Measurements from ENCODE around the gene PDE9A.

Gene PDE9A

DNA sequence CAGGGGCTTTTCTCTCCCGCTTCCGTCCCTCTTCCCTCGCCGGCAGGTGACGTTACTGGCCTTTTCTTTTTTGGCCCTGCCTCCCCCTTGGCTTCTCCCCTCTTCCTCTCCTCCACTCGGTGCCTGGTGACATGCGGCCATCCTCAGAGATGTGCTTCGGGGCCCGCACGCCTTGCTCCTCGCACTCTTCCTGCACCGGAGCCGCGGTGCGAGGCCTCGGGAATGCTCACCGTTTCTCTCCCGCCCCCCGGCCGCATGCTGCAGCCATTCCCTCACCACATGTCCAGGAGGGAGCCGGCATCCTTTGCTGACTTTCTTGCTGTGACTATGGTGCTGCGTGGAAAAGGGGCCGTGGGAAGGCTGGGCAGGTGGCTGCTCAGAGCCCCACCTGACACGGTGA, 39.3 kb downstream of the PDE9A start:
- DNase-seq (ENCODE audit: extremely low spot score), result no peak
- ChIA-PET CTCF (no interaction called here), POLR2A (no interaction called here)
- no peak for TF ChIP-seq ARNT (IDR thresholded peaks at IDR 0.05)
- no peak for TF ChIP-seq BHLHE40 (IDR thresholded peaks at IDR 0.05; ENCODE audit: borderline replicate concordance)
- TF ChIP-seq FOXK2 (IDR thresholded peaks at IDR 0.05), result no peak
- TF ChIP-seq HDGF (IDR thresholded peaks at IDR 0.05; ENCODE audit: borderline replicate concordance), result no peak
- TF ChIP-seq FOXM1 (IDR thresholded peaks at IDR 0.05; ENCODE audit: borderline replicate concordance), result no peak
- no peak for TF ChIP-seq LEF1 (IDR thresholded peaks at IDR 0.05; ENCODE audit: borderline replicate concordance)
- TF ChIP-seq L3MBTL2 (conservative IDR thresholded peaks at IDR 0.05), result no peak
- TF ChIP-seq SUZ12 (IDR thresholded peaks at IDR 0.05), result no peak
- no peak for TF ChIP-seq TARDBP (IDR thresholded peaks at IDR 0.05)
- no peak for TF ChIP-seq FOXA1 (IDR thresholded peaks at IDR 0.05)
- TF ChIP-seq, protein P1, sequence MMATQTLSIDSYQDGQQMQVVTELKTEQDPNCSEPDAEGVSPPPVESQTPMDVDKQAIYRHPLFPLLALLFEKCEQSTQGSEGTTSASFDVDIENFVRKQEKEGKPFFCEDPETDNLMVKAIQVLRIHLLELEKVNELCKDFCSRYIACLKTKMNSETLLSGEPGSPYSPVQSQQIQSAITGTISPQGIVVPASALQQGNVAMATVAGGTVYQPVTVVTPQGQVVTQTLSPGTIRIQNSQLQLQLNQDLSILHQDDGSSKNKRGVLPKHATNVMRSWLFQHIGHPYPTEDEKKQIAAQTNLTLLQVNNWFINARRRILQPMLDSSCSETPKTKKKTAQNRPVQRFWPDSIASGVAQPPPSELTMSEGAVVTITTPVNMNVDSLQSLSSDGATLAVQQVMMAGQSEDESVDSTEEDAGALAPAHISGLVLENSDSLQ (IDR thresholded peaks at IDR 0.05), result no peak
- no peak for TF ChIP-seq CTBP1 (IDR thresholded peaks at IDR 0.05; ENCODE audit: borderline replicate concordance)
- no peak for TF ChIP-seq SP1 (IDR thresholded peaks at IDR 0.05)
- TF ChIP-seq ZNF384 (IDR thresholded peaks at IDR 0.05), result no peak
- TF ChIP-seq NFRKB (IDR thresholded peaks at IDR 0.05), result no peak
- TF ChIP-seq ELF4 (IDR thresholded peaks at IDR 0.05), result no peak

DNA sequence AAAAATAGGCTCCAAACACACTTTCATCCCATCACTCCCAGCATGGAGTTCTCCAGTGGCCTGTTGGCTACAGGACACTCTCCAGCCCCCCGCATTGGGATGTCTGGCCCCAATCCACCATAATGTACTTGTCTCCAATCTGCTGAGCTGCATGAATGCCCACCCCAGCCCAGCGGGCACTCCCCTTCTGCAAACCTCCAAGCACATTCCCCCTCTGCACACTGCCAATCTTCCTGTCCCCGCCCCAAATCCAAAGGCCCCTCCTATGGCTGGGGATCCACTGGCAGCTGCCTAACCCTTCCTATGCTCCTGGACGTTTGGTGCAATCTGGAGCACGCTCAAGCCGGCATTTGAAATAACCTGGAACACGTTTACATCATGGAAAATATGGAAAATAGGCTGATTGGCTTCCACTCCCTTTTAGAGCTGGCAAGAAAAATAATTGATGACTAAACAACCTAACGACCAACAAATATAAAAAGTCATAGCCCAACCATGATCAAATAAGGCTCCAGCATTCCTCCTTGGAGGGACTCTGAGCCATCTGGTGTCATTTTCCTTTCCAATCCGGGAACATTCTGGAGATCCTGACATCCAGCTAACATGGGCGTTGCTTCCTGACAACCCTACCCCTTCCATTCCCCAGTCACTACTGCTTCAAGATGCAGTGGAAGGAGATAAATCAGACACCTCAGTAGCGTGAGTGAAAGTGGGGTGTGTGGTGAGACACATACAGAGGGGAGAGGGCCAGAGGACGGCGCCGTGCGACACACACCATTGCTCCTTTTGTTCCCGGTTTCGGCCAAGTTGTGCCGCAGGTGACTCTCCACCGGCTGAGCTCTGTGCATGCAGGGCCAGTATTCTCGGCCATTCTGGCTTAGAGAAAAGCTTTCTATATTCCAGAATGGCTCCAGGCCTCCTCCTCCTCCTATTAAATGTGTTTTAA, 41.6 kb downstream of the PDE9A start:
- ChIA-PET CTCF (no interaction called here), POLR2A (no interaction called here)
- no peak for DNase-seq (ENCODE audit: extremely low spot score)
- no peak for TF ChIP-seq TARDBP (IDR thresholded peaks at IDR 0.05)
- TF ChIP-seq SP1 (IDR thresholded peaks at IDR 0.05), result no peak
- no peak for TF ChIP-seq L3MBTL2 (conservative IDR thresholded peaks at IDR 0.05)
- no peak for TF ChIP-seq FOXM1 (IDR thresholded peaks at IDR 0.05; ENCODE audit: borderline replicate concordance)
- TF ChIP-seq FOXA1 (IDR thresholded peaks at IDR 0.05), result no peak
- TF ChIP-seq SUZ12 (IDR thresholded peaks at IDR 0.05), result no peak
- TF ChIP-seq BHLHE40 (IDR thresholded peaks at IDR 0.05; ENCODE audit: borderline replicate concordance), result no peak

DNA sequence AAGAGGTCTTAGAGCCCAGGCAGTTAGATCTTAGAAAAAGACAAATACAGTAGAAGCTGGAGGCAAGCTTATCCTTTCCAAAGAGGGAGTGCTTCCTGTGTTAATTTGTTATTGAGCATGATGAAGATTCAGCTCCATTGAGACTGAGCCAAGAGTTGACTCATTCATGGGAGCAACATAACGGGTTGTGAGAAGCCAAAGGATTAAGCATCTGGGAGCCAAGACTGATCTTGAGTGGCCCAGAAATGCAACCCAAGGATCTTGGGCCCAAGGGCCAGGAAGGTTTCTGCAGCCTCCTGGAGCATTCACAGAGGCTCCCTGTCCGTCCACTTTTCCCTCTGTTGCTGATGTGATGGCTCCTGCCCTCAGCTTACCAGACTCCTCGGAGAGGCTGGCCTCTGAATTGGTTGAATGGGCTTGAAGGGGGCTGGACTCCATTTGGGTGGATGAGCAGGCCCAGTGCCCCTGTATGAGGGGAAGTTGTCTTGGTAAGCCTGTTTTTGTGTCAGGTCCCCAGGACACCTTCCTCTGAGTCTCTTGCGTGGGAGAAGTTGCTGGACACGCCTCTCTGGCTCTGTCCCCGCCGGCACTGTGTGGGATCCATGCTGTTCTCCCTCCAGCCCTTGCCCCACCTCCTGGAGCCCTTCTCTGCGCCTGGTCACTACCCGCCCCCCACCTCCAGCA, 42.4 kb downstream of the PDE9A start:
- DNase-seq (ENCODE audit: extremely low spot score), result no peak
- POLR2A ChIA-PET, result no interaction called here
- CTCF ChIA-PET, result no interaction called here
- TF ChIP-seq ELF4 (IDR thresholded peaks at IDR 0.05) (no peak), L3MBTL2 (conservative IDR thresholded peaks at IDR 0.05) (no peak), BHLHE40 (IDR thresholded peaks at IDR 0.05; ENCODE audit: borderline replicate concordance) (no peak), SP1 (IDR thresholded peaks at IDR 0.05) (no peak), SUZ12 (IDR thresholded peaks at IDR 0.05) (no peak), ZNF384 (IDR thresholded peaks at IDR 0.05) (no peak), NFRKB (IDR thresholded peaks at IDR 0.05) (no peak), ARNT (IDR thresholded peaks at IDR 0.05) (no peak), HDGF (IDR thresholded peaks at IDR 0.05; ENCODE audit: borderline replicate concordance) (no peak), CTBP1 (IDR thresholded peaks at IDR 0.05; ENCODE audit: borderline replicate concordance) (no peak), FOXA1 (IDR thresholded peaks at IDR 0.05) (no peak), TARDBP (IDR thresholded peaks at IDR 0.05) (no peak), FOXK2 (IDR thresholded peaks at IDR 0.05) (no peak), LEF1 (IDR thresholded peaks at IDR 0.05; ENCODE audit: borderline replicate concordance) (no peak), FOXM1 (IDR thresholded peaks at IDR 0.05; ENCODE audit: borderline replicate concordance) (no peak)
- TF ChIP-seq, protein P1 (IDR thresholded peaks at IDR 0.05), result no peak

DNA sequence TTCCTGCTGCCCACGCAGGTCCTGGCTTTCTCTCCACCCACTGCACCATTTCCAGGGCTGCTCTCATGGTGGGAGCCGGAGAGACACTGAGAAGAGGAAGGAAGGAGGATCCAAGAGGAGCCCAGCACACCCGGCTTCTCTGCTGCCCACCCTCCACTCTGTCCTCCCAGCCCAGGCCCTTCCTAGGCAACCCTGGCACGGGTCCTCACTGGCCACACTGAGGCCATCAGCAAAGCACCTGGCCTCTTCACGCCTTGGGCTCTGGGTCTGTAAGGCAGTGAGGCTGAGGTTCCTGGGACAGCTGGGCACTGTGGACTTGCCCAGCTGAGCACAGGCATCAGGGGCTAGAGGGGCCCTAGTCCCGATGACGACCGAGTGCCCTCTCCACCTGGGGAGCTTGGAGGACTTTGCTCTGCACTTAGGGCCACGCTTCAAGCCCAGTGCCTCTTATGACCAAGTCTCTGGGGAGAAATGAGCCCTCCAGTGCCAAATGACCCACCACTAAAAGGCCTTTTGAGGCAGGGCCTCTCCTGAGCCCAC, 43.1 kb downstream of the PDE9A start:
- CTCF ChIA-PET, result no interaction called here
- DNase-seq (ENCODE audit: extremely low spot score), result no peak
- TF ChIP-seq ZNF384 (IDR thresholded peaks at IDR 0.05) (no peak), BHLHE40 (IDR thresholded peaks at IDR 0.05; ENCODE audit: borderline replicate concordance) (no peak), SUZ12 (IDR thresholded peaks at IDR 0.05) (no peak), FOXM1 (IDR thresholded peaks at IDR 0.05; ENCODE audit: borderline replicate concordance) (no peak)
- POLR2A ChIA-PET, result no interaction called here

DNA sequence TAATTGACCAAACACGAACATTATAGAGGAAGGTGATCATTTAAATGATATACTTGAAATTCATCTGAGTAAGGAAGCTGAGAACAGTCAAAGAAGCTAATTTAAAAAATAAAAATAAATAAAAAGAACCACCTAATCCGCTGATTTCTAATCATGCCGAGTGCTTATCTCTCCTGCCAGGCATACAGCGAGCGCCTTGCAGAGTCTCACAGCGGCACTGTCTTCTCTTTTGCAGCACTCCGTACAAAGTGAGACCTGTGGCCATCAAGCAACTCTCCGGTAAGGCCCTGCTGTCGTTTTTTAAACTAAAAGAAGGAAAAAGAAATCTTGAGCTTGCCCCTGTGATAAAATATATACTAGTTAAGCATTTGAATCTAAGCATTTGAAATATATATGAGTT, 45.3 kb downstream of the PDE9A start:
- POLR2A ChIA-PET, result no interaction called here
- CTCF ChIA-PET, result no interaction called here
- TF ChIP-seq CTBP1 (IDR thresholded peaks at IDR 0.05; ENCODE audit: borderline replicate concordance) (no peak), HDGF (IDR thresholded peaks at IDR 0.05; ENCODE audit: borderline replicate concordance) (no peak), SUZ12 (IDR thresholded peaks at IDR 0.05) (no peak), TARDBP (IDR thresholded peaks at IDR 0.05) (no peak), NFRKB (IDR thresholded peaks at IDR 0.05) (no peak), ARNT (IDR thresholded peaks at IDR 0.05) (no peak), FOXA1 (IDR thresholded peaks at IDR 0.05) (no peak), BHLHE40 (IDR thresholded peaks at IDR 0.05; ENCODE audit: borderline replicate concordance) (no peak), LEF1 (IDR thresholded peaks at IDR 0.05; ENCODE audit: borderline replicate concordance) (no peak), SP1 (IDR thresholded peaks at IDR 0.05) (no peak), FOXM1 (IDR thresholded peaks at IDR 0.05; ENCODE audit: borderline replicate concordance) (no peak), FOXK2 (IDR thresholded peaks at IDR 0.05) (no peak), ZNF384 (IDR thresholded peaks at IDR 0.05) (no peak), ELF4 (IDR thresholded peaks at IDR 0.05) (no peak)
- TF ChIP-seq, protein P1 (IDR thresholded peaks at IDR 0.05), result no peak
- DNase-seq (ENCODE audit: extremely low spot score), result no peak
